ENCODE measurements around the gene TEAD4.

DNA sequence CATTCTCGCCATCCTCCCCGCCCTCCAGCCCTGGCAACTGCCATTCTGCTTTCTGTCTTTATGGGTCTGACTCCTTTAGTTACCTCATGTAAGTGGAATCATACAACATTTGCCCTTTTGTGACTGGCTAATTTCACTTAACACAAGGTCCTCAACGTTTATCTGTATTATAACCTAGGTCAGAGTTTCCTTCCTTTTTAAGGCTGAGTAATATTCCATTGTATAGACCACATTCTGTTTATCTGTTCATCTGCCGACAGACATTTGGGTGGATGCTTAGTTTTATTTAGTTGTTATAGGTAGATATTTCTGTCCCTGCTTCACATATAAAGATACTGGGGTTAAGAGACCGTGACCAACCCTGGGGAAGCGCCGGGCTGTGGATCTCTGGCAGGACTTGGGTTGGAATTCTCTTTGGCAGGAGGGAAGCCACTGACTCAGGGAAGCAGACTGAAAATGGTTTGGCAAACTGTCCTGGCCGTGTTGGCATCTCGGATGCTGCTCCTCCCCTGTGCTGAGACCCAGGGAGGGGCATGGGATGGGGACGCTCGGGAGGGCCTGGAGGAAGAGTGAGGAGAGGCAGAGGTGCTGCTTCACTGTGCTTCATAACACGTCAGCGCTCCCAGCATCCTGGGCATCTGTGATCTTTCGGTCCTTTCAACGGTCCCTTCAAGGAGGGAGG, 38.9 kb downstream of the TEAD4 start:
- TF ChIP-seq POLR2A (IDR thresholded peaks at IDR 0.05), result no peak
- TF ChIP-seq, protein P1, sequence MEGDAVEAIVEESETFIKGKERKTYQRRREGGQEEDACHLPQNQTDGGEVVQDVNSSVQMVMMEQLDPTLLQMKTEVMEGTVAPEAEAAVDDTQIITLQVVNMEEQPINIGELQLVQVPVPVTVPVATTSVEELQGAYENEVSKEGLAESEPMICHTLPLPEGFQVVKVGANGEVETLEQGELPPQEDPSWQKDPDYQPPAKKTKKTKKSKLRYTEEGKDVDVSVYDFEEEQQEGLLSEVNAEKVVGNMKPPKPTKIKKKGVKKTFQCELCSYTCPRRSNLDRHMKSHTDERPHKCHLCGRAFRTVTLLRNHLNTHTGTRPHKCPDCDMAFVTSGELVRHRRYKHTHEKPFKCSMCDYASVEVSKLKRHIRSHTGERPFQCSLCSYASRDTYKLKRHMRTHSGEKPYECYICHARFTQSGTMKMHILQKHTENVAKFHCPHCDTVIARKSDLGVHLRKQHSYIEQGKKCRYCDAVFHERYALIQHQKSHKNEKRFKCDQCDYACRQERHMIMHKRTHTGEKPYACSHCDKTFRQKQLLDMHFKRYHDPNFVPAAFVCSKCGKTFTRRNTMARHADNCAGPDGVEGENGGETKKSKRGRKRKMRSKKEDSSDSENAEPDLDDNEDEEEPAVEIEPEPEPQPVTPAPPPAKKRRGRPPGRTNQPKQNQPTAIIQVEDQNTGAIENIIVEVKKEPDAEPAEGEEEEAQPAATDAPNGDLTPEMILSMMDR (IDR thresholded peaks at IDR 0.05), result no peak
